Left hindlimb (tissue), 1 donor: Measurements from ENCODE around the gene PKNOX2.

Experiments used
- DNase-seq: peaks from one replicate; pipeline ENCODE4 v3.0.0-alpha.2; 2018

The PKNOX2 gene

DNA sequence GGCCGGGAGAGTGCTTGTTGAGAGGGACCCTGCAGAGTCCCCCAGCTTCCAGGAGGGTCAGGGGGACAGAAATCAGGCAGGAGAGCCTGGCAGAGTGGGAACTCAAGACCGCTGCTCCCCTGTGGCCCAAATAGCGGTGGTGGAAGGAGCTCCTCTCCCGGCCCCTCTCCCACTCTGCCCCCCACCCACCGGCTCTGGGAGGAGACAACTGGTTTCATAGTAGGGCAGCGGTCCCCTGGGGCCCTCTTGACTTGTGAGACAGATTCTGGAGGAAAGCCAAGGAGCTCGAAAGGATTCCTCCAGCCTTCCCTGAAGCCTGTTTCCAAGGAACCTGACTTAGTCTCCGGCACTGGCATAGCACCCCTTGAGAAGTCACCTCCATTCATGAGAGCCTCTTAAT is 10.1 kb downstream of the PKNOX2 start:
- DNase-seq = no peak

DNA sequence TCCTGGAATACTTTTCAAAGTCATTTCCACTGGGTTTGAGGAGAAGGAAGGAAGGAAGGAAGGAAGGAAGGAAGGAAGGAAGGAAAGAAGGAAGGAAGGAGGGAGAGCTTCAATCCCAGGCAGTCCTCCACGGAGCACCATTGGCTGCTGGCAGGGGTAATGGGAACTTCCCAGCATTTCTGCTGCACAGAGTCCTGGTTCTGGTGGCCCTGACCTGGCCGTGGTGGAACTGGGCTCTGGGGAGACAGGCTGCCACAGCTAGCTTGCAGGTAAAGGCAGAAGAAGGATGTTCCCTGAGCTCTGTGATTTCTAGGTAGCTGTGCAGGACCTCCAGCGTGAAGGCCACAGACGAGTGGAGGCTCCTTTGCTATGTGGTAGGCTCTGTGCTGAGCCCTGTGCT is 10.6 kb downstream of the PKNOX2 start:
- no peak for DNase-seq

DNA sequence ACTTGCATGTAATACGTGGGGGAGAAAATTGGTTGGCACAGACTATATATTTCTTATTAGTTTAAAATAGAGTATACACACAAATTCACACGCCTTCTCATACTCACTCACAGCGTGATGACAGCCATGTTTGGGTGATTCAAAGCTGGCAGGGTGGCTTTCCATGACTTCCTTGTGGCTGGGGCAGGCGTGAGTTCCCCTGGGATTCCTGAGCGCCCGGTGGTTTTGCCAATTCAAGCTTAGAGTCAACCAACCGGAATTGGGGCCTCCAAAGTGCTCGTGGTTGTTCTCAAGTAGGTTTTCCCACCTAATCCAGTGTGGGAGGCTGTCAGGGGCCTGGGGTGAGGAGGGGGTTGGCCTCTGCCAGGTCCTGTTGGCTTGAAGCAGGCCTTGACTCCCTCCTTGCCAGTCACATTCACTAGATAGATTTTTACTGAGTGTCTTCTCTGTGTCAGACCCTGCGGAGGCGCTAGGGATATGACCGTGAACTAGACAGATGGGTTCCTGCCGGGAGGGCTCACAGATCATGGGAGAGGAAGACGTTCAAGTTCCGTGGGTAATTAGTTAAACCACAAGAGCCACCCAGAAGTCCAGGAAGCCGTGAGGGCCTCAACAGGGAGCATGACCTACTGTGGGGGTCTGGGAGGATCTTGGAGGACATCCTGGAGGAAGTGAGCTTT is 11.5 kb downstream of the PKNOX2 start:
- no peak for DNase-seq

DNA sequence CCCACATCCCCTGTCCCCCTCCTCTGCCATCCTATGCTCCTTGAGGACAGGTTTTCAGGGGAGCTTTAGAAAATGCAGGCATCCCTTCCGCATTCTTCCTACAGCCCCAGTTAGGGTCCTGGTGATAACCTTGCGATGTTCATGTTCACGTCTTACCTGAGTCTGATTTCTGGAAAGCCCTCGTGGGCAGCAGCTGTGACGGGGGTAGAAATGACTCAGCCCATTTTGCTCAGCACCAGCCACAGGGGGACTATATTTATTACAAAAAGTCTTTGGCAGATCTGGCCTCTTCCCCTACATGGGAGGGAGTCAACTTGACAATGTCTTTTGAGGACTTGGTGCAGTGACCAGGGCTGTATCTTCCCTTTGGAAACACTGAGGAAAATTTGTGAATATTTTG is 12.3 kb downstream of the PKNOX2 start:
- no peak for DNase-seq

DNA sequence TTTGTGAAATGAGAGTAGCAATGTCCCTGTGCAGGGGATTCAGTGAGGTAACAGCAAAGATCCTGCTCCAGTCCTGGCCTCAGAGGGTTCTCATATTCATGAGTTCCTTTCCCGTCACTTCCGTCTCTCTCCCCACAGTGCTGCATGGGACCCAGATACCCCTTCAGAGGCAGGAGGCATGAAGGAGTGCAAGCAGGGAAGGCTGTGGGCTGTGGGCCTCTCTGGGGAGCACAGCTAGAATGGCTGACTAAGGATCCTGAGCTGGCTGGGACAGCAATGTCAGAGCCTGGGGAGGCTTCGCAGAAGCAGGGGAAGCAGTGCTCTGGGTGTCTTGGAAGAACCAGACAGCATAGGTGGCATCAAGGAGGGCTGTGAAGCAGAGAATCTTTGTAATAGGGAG is 13.0 kb downstream of the PKNOX2 start:
- DNase-seq = no peak

DNA sequence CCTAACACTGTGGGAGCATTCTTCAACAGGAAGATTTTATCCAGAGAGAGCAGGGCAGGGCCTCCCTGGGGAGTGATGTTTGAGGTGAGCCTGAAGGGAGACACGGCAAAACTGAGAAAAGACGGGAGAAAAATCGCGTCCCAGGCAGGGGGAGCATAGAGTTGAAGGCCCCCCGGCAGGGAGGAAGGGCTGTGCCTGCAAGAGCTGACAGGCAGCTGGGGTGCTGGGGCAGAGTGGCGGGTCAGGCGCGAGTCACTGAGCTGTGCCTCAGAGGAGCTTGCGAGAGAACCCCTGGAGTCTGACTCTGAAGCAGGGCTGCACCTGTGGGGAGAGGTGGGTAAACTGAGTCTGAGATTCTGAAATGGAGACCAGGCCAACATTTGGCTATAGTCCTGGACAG is 14.8 kb downstream of the PKNOX2 start:
- no peak for DNase-seq

DNA sequence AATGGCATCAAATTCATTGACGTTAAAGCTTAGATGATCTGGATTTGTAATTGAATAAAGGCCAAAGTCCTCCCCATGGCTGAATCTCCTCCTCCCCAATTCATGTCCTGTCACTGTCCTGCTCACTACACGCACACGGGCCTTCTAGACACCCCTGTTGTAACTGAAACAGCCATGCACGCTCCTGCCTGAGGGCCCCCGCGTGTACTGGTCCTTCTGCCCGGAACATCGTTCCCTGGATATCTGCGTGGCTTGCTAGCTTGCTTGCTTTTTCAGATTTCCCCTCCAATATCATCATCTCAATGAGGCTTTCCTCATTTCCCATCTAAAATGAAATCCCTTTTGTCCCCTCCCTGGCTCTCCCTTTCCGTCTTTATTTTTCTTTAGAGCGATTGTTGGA is 15.3 kb downstream of the PKNOX2 start:
- DNase-seq = no peak

DNA sequence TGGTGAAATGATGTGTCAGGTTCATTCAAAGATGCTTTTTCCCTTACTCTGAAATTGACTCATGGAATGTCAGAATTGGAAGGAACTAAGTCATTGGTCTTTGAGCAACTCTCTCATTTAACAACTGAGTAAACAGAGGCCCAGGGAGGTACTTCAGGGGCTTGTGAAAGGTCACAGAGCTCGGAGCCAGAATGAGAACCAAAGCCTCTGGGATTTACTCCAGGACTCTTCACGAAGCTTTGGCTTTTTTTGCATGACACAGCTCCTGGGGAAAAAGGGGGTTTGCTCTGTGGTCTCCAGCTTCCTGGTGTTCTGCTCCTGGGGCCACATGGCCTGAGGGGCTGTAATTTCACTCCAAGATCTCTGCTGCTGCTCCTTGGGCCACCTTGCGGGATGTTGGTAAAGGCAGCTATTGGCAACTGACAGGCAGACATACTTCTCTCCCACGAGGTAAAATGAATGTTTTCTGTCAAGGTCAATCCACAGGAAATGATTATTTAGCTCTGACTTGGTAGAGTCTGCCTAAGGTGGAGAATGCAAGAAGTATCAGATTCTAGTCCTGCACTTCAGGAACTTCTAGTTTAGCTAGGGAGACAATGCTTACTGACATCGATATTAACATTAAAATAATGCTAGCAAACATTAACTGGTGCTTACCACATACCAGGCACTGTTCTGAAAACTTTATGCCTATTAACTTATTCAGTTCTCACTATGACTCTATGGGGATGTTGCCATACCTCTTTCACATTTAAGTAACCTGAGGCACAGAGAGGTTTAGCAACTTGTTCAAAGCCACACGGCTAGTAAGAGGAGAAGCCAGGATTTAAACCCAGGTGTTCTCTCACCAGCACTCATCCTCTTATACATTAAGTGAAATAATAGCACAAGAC is 16.1 kb downstream of the PKNOX2 start:
- no peak for DNase-seq

DNA sequence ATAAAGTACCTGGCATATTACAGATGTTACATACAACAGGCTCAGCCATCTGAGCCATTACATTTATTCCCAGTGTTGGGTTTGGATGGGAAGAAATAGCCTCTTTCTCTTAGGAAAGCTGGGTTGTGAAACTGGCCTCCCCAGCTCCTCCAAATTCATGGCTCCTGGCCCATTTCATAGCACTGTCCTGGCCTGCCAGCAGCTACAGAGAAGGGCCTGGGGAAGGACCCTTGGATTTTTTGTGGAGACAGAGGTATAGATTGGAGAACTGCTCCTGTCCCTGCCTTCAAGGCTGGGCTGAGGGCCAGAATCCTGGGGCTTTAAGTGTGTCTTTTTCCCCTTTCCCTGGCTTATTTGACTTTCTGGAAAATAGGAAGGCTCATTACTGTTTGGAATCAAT is 18.0 kb downstream of the PKNOX2 start:
- DNase-seq = no peak

DNA sequence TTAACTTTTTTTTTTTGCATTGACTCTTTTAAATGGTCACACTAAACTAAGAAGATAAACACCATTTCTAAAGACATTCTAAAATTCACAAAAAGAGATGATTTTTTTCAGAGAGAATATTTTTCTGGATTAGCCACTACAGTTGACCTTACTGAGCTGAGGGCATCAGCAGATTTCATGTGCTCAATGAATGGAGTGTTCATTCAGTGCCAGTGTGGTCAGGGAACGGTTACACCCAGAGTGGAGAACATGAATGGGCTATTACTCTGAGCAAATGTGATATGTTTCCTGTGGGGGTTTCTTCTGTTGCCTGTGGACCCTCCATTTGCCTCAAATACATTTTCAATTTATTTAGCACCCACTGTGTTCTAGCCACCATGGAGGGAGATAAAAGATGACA is 19.1 kb downstream of the PKNOX2 start:
- DNase-seq = no peak

DNA sequence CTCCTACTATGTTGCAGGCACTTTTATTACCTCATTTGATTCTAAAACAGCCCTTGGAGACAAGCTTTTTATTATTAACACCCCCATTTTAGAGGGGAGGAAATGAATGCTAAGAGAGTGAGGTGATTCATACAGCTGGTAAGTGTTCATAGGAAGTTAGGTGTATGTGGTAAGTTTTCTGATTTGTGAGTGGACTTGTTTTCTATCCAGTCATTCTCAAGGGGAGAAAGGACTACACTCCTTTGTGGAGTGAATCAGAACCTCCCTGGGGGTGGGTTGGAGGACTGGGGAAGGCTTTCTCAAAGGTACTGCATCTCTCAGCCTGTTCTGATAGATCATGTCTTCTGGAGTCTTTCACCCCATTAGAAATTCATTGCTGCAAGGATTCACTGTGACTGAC is 23.5 kb downstream of the PKNOX2 start:
- no peak for DNase-seq

DNA sequence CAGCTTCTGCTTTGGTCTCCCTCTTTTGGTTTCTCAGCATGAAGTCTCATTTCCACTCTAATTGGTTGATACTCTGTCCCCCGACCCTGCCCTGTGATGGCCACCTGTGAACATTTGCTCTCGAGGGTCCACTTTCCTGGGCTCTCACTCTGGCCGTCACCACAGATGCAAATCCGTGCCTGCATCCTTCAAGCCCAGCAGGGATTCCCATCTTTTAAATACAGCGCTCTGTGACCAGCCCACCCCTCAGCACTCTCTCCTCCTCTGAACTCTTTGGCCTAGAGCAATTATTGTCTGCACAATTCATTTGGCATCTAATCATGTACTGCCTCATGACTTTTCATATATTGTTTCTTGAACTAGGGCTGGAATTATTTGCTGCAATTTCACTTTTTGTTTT is 26.0 kb downstream of the PKNOX2 start:
- DNase-seq = no peak

DNA sequence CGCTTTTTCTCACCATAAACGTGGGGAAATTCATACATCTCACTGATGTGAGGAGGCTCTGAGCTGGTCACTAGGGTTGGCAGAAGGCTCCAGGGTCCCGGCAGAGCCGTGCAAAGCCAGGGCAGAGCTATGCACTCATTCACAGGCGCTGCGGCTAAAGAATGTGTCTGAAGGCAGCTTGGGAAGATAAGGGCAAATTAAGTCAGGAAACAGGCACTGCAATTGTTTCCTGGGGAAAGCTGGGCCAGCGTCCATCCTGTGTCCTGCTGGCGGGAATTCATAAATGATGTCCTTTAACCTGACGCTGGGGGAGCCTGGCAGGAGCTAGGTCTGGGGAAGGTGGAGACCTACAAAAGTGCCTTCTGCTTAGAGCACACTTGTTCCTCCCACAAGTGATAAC is 27.6 kb downstream of the PKNOX2 start:
- DNase-seq = no peak

DNA sequence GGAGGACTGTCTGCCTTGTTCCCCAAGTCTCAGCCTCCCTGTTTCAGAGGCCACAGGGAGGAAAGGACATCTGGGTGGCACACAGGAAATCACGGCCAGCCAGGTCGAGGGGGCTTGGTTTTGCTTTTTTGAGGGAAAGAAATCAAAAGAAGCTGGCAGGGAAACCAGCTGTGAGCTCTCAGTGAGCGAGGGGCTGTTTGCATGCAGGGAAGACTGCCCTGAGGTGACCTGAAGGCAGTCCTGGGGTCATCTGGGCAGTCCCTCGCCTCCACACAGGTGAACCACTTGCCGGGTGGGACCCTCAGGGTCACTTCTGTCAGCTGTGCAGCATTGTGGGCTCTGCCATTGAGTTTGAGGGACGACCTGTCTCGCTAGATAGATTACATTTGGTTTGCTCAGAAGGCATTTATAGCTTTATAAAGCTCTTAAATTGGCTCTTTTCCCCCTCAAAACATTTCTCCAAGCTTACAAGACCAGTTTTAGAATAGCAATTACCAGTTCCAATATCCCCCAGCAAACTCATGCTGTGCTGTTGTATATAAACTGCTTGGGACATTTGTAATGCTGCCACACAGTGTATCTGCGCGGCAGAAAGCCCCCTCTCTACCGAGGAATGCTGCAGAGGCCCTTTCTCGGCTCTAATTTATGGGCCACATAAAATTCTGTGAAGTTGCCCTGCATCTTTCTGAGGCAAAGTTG is 28.3 kb downstream of the PKNOX2 start:
- no peak for DNase-seq

DNA sequence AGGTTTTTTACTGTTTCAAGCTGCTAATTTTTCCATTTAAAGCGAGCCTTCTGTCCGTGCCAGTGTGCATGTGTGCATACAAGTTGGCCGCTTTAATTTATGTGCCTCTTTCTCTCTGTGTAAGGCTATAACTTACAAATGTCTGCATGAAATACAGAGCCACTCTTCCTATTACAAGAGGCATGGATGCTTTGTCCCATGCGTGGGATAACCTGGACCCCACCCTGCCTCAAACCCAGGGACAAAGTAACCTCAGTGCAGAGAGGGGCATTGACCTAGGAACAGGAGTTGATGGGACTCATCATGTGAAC is 28.8 kb downstream of the PKNOX2 start:
- DNase-seq = no peak

DNA sequence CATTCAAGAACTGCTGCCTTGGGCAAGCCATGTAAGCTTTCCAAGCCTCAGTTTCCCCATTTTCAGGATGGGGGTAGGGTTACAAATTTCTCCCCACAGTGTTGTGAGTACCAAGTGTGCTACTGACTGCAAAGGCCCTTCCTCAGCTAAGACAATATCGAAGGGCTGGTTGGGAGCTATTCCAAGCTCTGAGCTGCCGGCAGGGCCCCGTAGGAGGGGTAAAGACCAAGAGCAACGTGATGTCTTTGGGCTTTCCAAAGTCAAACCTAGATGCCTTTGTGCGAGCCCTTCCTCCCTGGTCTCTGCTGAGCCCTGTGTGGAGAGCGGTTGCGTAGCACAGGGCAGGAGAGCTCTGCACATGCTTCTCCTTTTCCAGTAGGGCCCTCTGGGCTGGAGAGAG is 29.3 kb downstream of the PKNOX2 start:
- DNase-seq = no peak

DNA sequence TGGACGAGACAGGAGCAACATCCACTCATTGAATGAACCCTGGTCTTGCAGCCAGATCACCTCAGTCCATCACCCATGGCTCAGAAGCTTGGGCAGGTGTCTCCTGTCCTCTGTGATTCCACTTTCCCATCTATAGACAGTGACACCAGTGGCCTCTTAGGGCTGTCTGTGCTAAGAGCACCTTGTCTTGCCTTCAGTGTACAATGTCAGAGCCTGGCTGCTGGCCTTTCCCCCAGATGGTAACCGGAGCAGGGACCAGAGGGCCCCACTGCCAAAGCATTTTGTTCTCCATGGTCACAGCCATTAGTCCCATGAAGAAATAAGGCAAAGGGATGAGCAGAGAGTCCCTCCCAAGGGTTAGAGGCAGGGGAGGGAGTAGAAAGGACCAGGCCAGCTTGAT is 35.4 kb downstream of the PKNOX2 start:
- no peak for DNase-seq

DNA sequence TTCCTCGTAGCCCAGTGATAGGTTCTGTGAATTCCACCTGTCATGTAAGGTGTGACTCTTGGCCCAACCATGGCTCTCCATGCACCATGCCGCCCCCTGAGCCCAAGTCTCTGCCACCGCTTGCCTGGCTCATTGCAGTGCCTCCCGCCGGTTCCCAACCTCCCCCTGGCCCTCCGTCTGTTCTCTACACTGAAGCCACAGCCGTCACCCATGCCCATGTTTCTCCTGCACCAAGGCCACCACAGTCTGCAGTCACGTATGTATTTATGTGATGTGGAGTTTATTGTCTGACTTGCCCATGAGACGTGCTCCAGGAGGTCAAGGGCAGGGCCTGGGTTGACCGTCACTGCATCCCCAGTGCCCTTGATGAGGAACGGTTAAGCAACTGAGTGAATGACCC is 35.9 kb downstream of the PKNOX2 start:
- DNase-seq = no peak

DNA sequence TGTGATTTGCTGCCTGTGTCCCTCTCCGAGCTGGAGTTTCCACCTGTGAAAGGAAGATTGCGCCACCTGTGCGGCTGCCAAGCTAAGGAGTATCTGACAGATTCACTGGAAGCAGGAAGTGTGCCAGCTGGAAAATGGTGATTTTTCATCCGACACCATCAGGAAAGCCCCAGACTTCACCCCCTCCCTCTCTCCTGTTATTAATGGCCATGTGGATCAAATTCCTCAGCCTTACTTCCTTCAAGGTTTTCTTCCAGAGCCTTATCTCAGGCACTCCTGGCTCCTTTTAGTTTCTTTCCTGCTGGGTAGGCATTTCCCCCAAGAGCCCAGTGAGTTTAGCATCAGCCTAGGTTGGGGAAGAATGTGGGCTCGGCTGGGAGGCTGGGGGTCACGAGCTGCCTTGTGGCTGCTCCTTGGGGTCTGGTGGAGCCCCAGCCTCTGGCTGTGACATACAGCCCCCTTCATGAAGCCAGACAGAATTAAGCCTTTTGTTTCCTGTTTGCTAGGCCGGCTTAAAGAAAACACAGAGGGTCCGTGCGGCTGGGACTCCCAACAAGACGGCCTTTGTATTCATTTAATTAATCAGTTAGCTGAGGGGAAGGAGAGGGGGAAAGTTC is 37.1 kb downstream of the PKNOX2 start:
- no peak for DNase-seq

DNA sequence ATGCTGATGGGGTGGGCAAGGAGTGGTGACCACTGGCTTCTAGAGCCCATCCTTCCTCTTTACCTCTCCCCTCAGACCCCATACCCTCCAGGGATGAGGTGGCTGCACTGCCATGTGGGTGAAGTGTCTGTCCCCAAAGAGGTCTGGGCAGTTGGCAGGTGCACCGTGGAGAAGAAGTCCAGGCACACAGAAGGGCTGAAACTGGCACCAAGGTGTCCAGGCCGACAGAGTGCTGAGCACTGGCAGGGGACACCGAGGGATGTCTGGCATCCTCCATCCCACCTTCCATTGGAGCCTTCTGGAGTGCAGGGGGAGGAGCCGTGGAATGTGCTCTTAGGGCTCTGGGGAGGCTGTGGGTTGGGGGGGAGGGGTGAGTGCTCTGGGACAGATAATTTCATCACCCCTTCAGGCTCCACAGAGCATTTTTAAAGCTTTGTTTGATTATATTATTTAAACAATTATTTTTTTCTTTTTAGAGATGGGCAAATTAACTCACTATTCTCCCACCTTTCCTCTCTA is 37.9 kb downstream of the PKNOX2 start:
- no peak for DNase-seq

DNA sequence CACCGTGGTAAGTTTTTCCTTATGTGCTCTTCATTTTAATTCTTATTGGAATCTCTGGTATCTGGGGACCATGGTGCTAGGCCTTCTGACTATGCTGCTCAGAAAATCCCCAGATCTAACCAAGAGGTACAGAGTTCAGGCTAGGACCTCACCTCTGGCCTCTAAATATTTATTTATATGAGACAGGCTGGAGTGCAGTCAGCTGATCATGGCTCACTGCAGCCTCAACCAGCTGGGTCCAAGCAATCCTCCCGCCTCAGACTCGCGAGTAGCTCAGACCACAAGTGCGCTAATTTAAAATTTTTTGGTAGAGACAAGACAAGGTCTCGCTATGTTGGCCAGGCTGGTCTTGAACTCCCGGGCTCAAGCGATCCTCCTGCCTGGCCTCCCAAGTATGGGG is 38.4 kb downstream of the PKNOX2 start:
- no peak for DNase-seq

DNA sequence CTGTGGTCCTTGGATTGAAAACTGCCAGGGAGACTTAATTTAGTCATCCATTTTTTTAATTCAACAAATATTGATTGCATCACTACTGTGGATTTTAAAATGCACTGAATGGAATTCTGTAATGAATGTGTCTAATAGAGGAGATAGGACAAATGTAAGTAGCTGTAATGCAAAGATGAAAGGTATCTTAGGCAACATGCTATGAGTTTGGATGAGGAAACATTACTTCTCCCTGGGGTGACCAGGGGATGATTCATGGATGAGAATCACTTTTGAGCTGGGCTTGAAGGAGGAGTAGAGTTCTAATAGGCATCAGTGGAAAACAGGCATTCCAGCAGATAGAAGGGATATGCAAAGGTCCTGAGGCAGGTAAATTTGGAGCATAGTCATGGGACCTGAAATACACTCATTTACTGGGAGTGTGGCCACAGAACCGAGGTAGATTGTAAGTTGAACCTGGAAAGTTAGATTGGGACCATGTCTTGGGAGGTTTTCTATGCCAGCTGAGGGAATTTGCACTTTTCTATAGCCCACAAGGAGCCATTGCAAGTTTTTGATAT is 43.4 kb downstream of the PKNOX2 start:
- DNase-seq = no peak

DNA sequence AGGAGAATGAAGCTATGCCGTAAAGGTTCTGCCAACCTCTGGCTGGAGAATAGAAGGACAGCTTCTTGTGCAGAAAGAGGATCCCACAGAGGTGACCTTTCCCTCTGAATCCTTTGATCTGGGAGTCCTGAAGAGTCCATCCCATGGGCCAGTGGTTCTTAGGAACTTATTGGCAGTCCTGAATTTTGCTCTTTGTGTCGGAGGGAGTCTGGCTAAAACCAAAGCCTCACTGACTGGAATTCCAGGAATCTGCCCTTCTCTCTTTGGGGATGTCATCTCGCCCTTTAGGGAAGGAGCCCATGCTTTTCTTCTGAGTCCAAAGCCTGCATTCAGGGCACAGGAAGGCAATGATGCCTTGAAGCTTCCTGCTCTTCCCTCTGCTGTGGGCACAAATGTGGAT is 45.5 kb downstream of the PKNOX2 start:
- no peak for DNase-seq
